Left lung (tissue), 10 donors: ENCODE data around the gene RABGAP1L. TPM values are rescaled to one million over a fixed set of nuclear protein-coding genes. Genes with fewer than 3 reads are reported as not detected.

ENCODE experiments used
- ATAC-seq: fragments of 200-7000 bp; cut with Tn5 transposase; one replicate; pipeline ENCODE4 v1.9.1; 2020; ENCODE audit warnings: moderate library complexity
- DNase-seq, 4 donors: peaks; one replicate each; pipeline ENCODE4 v3.0.0-alpha.2; 2013 to 2020
- H3K27ac ChIP-seq, 2 donors: fragments of 200-600 bp; sonication (generic) in 1 of 2; one replicate each; pipeline versions ENCODE4 v1.5.0 to v1.8.0; 2020 to 2021
- H3K27me3 ChIP-seq, 2 donors: fragments of 200-600 bp; sonication (generic) in 1 of 2; one replicate each; pipeline versions ENCODE4 v1.5.0 to v1.8.0; 2020 to 2021
- H3K36me3 ChIP-seq, 2 donors: fragments of 200-600 bp; sonication (generic) in 1 of 2; one replicate each; pipeline versions ENCODE4 v1.5.0 to v1.8.0; 2020 to 2021
- H3K4me1 ChIP-seq, 2 donors: fragments of 200-600 bp; one replicate each; pipeline ENCODE4 v1.8.0; 2021
- H3K4me3 ChIP-seq, 2 donors: fragments of 200-600 bp; sonication (generic) in 1 of 2; one replicate each; pipeline versions ENCODE4 v1.5.0 to v1.8.0; 2020 to 2021; ENCODE audit warnings: mild to moderate bottlenecking in 1 of 2
- H3K9me3 ChIP-seq, 2 donors: fragments of 200-600 bp; sonication (generic) in 1 of 2; one replicate each; pipeline versions ENCODE4 v1.5.0 to v1.8.0; 2020 to 2021
- CTCF ChIP-seq, 2 donors: fragments of 200-600 bp; sonication (generic) in 1 of 2; IDR thresholded peaks; one replicate each; pipeline versions ENCODE4 v1.5.0 to v1.8.0; 2021; ENCODE audit warnings: antibody characterized with exemption in 2 of 2
- intact Hi-C, 2 donors: fragments of 100-400 bp; cut with DNase I; formaldehyde crosslinking; loops; one replicate each; pipeline versions ENCODE4 v1.11.2 to v1.14.2; 2022
- polyA plus RNA-seq, 6 donors: library from polyadenylated mRNA; unstranded; fragments of 120-200 nt; gene quantifications; one replicate each; pipeline ENCODE4 v1.2.1, GENCODE V29; 2013; ENCODE audit not compliant: insufficient read length in 6 of 6
- total RNA-seq, 2 donors: library from RNA; stranded (reverse); fragmentation: NEBNext Ultra II Directional; extraction: Animal tissue kit (Norgen Biotek cat#: 25700); gene quantifications; one replicate each; pipeline ENCODE4 v1.2.1, GENCODE V29; 2021
- donor health status: DM: no; HTN: yes; CAD: no.
- donor health status: DM: no; HTN: no; CAD: no.

RABGAP1L gene
- total and polyA plus RNA-seq, 8 donors: 40.3 to 67.3 (median 51.4) TPM

DNA sequence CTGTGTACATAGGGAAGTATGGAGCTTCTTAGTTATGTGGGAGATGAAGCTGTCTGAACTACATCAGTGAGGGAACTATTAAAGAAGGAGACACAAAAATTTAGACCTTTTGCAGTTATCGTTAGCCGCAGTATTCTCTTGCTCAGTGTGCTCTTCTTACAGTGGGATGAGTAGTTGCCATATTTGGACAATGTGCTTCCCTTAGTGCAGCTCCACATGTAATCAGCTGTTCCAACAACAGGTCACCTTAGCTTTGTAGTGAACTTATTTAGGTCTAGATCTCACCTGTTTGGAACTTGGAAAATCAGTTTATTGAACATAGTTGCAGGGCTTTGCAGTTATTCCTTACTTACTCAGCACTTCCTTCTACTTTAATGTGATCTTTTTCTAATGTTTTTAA is 306.5 kb downstream of the RABGAP1L start:
- TF ChIP-seq CTCF (IDR thresholded peaks at IDR 0.05): no peak
- intact Hi-C loops: no loop called here

DNA sequence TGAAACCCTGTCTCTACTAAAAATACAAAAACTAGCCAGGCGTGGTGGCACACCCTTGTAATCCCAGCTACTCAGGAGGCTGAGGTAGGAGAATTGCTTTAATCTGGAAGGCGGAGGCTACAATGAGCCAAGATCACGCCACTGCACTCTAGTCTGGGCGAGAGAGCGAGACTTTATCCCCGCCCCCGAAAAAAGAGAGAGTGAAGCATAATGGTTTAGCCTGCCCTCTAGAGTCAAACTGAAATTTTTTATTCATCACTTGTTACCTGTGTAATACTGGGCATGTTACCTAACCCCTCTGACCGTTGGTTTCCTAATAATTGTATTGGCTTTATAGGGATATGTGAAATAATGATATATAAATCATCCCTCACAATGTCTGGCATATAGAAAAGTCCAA is 307.3 kb downstream of the RABGAP1L start:
- H3K36me3 ChIP-seq: no peaks in the 10 kb centered on the region
- H3K9me3 ChIP-seq: no peaks in the 10 kb centered on the region
- intact Hi-C loops: no loop called here
- H3K27me3 ChIP-seq: no peaks in the 10 kb centered on the region
- DNase-seq: no peak
- ATAC-seq: no peak
- no peak overlapping the region for H3K4me3 ChIP-seq
- no peak overlapping the region for H3K27ac ChIP-seq
- no peaks in the 10 kb centered on the region for H3K4me1 ChIP-seq
- TF ChIP-seq CTCF (IDR thresholded peaks at IDR 0.05): no peak

More for the DNA sequence above, 306.5 kb downstream of the RABGAP1L start:
- H3K9me3 ChIP-seq: no peaks in the 10 kb centered on the region
- no peak for DNase-seq
- H3K27me3 ChIP-seq: no peaks in the 10 kb centered on the region
- H3K4me1 ChIP-seq: no peaks in the 10 kb centered on the region
- H3K4me3 ChIP-seq: no peak overlapping the region
- ATAC-seq: no peak
- no peaks in the 10 kb centered on the region for H3K36me3 ChIP-seq
- no peak overlapping the region for H3K27ac ChIP-seq

DNA sequence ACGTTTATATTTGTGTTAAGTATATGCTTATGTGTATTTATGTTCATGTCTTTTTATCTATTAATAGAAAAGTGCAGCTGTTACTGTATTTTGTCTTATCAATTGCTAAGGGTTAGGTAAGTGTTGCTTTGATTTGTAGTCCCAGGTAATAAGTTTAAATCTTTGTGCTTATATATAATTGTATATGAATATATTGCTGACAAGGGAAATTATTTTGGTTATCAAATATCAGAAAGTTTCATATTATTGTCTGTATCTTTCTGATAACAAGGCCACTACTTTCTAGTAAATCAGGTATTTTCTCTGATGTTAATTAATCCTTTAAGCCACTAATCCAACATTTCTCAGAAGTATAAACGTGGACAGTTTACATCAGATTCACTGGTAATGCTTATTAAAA is 309.7 kb downstream of the RABGAP1L start:
- Histone ChIP-seq H3K4me3 (no peak overlapping the region), H3K9me3 (no peaks in the 10 kb centered on the region), H3K36me3 (no peaks in the 10 kb centered on the region), H3K4me1 (no peaks in the 10 kb centered on the region), H3K27ac (no peak overlapping the region), H3K27me3 (no peaks in the 10 kb centered on the region)
- intact Hi-C loops: no loop called here
- no peak for ATAC-seq
- no peak for DNase-seq
- no peak for TF ChIP-seq CTCF (IDR thresholded peaks at IDR 0.05)

DNA sequence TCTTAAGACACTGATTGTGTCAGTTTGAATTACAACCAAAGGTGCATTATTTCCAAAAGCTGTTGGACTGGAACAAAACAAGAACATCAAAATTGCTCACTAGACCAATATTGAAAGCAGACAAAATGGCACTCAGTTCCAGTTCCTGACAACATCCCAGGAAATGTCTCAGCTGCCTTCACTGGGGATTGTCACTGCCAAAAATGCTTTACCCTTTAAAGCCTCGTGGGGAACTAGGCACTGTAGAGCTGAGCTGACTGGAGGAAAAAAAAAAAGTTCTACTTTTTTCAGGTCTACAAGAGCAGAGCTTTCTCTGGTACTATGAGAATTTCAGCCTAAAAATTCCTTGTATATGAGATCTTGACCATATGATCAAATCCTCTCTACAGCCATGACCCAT is 310.4 kb downstream of the RABGAP1L start:
- Histone ChIP-seq H3K9me3 (no peaks in the 10 kb centered on the region), H3K27me3 (no peaks in the 10 kb centered on the region), H3K4me1 (no peaks in the 10 kb centered on the region), H3K27ac (no peak overlapping the region), H3K36me3 (no peaks in the 10 kb centered on the region), H3K4me3 (no peak overlapping the region)
- no peak for TF ChIP-seq CTCF (IDR thresholded peaks at IDR 0.05)
- no peak for ATAC-seq
- DNase-seq: no peak
- intact Hi-C loops: no loop called here

- intact Hi-C loops: no loop called here
- Histone ChIP-seq H3K4me1 (no peaks in the 10 kb centered on the region), H3K9me3 (no peaks in the 10 kb centered on the region), H3K27me3 (no peaks in the 10 kb centered on the region), H3K27ac (no peak overlapping the region), H3K36me3 (no peaks in the 10 kb centered on the region), H3K4me3 (no peak overlapping the region)
- no peak for DNase-seq
- no peak for ATAC-seq
- no peak for TF ChIP-seq CTCF (IDR thresholded peaks at IDR 0.05)
These were observed 320.0 kb downstream of the RABGAP1L start for GRCh38 chr1:174479281-174479680.
